Measurements from ENCODE around the gene ERC2. TPM values are rescaled to one million over a fixed set of nuclear protein-coding genes. Genes with fewer than 3 reads are reported as not detected.

Gene ERC2
- total RNA-seq, 1 donor from 2014 or later = 0.65 TPM

GRCh38 chr3:56190130-56190529, 278.1 kb downstream of the ERC2 start:
- TF ChIP-seq CTCF (IDR thresholded peaks at IDR 0.05) = no peak
- Mint-ChIP-seq H3K4me3 (ENCODE audit: unreplicated experiment) (no peak overlapping the region), H3K36me3 (ENCODE audit: low read depth) (peaks cover 2% of the 10 kb centered on the region), H3K4me1 (ENCODE audit: low read depth) (no peaks in the 10 kb centered on the region), H3K27ac (ENCODE audit: unreplicated experiment) (no peak overlapping the region), H3K9me3 (ENCODE audit: low read depth) (no peaks in the 10 kb centered on the region), H3K27me3 (ENCODE audit: low read depth) (peaks cover 2% of the 10 kb centered on the region)
- DNase-seq (ENCODE audit: low spot score) = no peak

GRCh38 chr3:56189536-56189935, 278.7 kb downstream of the ERC2 start:
- Mint-ChIP-seq H3K27me3 (ENCODE audit: low read depth) (peaks cover 2% of the 10 kb centered on the region), H3K9me3 (ENCODE audit: low read depth) (no peaks in the 10 kb centered on the region), H3K36me3 (ENCODE audit: low read depth) (peaks cover 2% of the 10 kb centered on the region), H3K27ac (ENCODE audit: unreplicated experiment) (no peak overlapping the region), H3K4me3 (ENCODE audit: unreplicated experiment) (no peak overlapping the region), H3K4me1 (ENCODE audit: low read depth) (no peaks in the 10 kb centered on the region)
- no peak for TF ChIP-seq CTCF (IDR thresholded peaks at IDR 0.05)
- DNase-seq (ENCODE audit: low spot score) = no peak

- Mint-ChIP-seq H3K4me3 (ENCODE audit: unreplicated experiment) (no peak overlapping the region), H3K4me1 (ENCODE audit: low read depth) (no peaks in the 10 kb centered on the region), H3K27me3 (ENCODE audit: low read depth) (peaks cover 2% of the 10 kb centered on the region), H3K36me3 (ENCODE audit: low read depth) (peaks cover 2% of the 10 kb centered on the region), H3K27ac (ENCODE audit: unreplicated experiment) (no peak overlapping the region), H3K9me3 (ENCODE audit: low read depth) (no peaks in the 10 kb centered on the region)
- no peak for TF ChIP-seq CTCF (IDR thresholded peaks at IDR 0.05)
- no peak for DNase-seq (ENCODE audit: low spot score)
These were observed 280.1 kb downstream of the ERC2 start for GRCh38 chr3:56188201-56188600.

- Mint-ChIP-seq H3K36me3 (ENCODE audit: low read depth) (peaks cover 2% of the 10 kb centered on the region), H3K4me1 (ENCODE audit: low read depth) (no peaks in the 10 kb centered on the region), H3K4me3 (ENCODE audit: unreplicated experiment) (no peak overlapping the region), H3K27me3 (ENCODE audit: low read depth) (peaks cover 2% of the 10 kb centered on the region), H3K27ac (ENCODE audit: unreplicated experiment) (no peak overlapping the region), H3K9me3 (ENCODE audit: low read depth) (no peaks in the 10 kb centered on the region)
- DNase-seq (ENCODE audit: low spot score) = no peak
- TF ChIP-seq CTCF (IDR thresholded peaks at IDR 0.05) = no peak
These were observed 281.2 kb downstream of the ERC2 start for GRCh38 chr3:56187051-56187450.

GRCh38 chr3:56185827-56186226, 282.4 kb downstream of the ERC2 start:
- H3K27me3 Mint-ChIP-seq (ENCODE audit: low read depth) = peaks cover 2% of the 10 kb centered on the region
- DNase-seq (ENCODE audit: low spot score) = no peak
- H3K27ac Mint-ChIP-seq (ENCODE audit: unreplicated experiment) = no peak overlapping the region
- H3K9me3 Mint-ChIP-seq (ENCODE audit: low read depth) = peaks cover 3% of the 10 kb centered on the region
- peaks cover 2% of the 10 kb centered on the region for H3K36me3 Mint-ChIP-seq (ENCODE audit: low read depth)
- no peaks in the 10 kb centered on the region for H3K4me1 Mint-ChIP-seq (ENCODE audit: low read depth)
- no peak overlapping the region for H3K4me3 Mint-ChIP-seq (ENCODE audit: unreplicated experiment)
- no peak for TF ChIP-seq CTCF (IDR thresholded peaks at IDR 0.05)

All from chondrocyte (in vitro differentiated cells).